Measurements from ENCODE around the gene TLR5.

GRCh38 chr1:223146745-223147144 is 3.7 kb upstream of the TLR5 start:
- TF ChIP-seq EZH2phosphoT487 (IDR thresholded peaks at IDR 0.05; ENCODE audit: insufficient read depth, low read depth), result no peak
- TF ChIP-seq EZH2 (IDR thresholded peaks at IDR 0.05; ENCODE audit: insufficient read depth, poor library complexity, severe bottlenecking), result no peak
